ENCODE data around the gene GPN2. TPM values are rescaled to one million over a fixed set of nuclear protein-coding genes. Genes with fewer than 3 reads are reported as not detected.

Gene GPN2
- total and polyA plus RNA-seq, 4 donors, result 9.5 to 12.7 (median 10.4) TPM

DNA sequence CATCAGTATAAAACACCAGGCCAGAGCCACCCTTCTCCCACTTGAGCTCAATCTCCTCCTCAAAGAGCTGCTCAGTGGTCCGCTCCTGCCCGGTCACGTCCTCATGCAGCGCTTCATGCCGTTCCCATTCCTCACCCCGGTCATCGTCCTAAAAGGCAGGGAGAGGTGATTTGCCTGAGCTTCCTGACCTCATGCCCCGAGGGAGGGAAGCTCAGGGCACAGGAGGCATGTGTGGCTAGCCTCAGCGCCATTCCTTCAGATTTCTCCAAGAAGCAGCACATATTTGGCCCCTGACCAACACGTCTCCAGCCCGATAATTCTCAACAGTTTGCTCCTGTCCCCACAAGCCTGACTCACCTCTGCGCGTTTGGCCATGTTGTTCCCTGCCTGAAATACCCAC lies 4.2 kb upstream of the GPN2 start:
- 97% methylated on average over 13 of the region's 13 CpGs for WGBS
- TF ChIP-seq FOXA2 (IDR thresholded peaks at IDR 0.05) (no peak), EGR1 (IDR thresholded peaks at IDR 0.05; ENCODE audit: low read depth in 2 of 2) (no peak), NR2F2 (IDR thresholded peaks at IDR 0.05) (no peak), RAD21 (IDR thresholded peaks at IDR 0.05) (no peak), JUND (IDR thresholded peaks at IDR 0.05) (no peak), RXRA (IDR thresholded peaks at IDR 0.05) (no peak), YY1 (IDR thresholded peaks at IDR 0.05) (no peak)
- TF ChIP-seq, protein P1, sequence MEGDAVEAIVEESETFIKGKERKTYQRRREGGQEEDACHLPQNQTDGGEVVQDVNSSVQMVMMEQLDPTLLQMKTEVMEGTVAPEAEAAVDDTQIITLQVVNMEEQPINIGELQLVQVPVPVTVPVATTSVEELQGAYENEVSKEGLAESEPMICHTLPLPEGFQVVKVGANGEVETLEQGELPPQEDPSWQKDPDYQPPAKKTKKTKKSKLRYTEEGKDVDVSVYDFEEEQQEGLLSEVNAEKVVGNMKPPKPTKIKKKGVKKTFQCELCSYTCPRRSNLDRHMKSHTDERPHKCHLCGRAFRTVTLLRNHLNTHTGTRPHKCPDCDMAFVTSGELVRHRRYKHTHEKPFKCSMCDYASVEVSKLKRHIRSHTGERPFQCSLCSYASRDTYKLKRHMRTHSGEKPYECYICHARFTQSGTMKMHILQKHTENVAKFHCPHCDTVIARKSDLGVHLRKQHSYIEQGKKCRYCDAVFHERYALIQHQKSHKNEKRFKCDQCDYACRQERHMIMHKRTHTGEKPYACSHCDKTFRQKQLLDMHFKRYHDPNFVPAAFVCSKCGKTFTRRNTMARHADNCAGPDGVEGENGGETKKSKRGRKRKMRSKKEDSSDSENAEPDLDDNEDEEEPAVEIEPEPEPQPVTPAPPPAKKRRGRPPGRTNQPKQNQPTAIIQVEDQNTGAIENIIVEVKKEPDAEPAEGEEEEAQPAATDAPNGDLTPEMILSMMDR (IDR thresholded peaks at IDR 0.05; ENCODE audit: low read depth, low read length, missing input control), result no peak
- TF ChIP-seq, protein P2, sequence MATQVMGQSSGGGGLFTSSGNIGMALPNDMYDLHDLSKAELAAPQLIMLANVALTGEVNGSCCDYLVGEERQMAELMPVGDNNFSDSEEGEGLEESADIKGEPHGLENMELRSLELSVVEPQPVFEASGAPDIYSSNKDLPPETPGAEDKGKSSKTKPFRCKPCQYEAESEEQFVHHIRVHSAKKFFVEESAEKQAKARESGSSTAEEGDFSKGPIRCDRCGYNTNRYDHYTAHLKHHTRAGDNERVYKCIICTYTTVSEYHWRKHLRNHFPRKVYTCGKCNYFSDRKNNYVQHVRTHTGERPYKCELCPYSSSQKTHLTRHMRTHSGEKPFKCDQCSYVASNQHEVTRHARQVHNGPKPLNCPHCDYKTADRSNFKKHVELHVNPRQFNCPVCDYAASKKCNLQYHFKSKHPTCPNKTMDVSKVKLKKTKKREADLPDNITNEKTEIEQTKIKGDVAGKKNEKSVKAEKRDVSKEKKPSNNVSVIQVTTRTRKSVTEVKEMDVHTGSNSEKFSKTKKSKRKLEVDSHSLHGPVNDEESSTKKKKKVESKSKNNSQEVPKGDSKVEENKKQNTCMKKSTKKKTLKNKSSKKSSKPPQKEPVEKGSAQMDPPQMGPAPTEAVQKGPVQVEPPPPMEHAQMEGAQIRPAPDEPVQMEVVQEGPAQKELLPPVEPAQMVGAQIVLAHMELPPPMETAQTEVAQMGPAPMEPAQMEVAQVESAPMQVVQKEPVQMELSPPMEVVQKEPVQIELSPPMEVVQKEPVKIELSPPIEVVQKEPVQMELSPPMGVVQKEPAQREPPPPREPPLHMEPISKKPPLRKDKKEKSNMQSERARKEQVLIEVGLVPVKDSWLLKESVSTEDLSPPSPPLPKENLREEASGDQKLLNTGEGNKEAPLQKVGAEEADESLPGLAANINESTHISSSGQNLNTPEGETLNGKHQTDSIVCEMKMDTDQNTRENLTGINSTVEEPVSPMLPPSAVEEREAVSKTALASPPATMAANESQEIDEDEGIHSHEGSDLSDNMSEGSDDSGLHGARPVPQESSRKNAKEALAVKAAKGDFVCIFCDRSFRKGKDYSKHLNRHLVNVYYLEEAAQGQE (IDR thresholded peaks at IDR 0.05), result no peak
- TF ChIP-seq, protein P3, sequence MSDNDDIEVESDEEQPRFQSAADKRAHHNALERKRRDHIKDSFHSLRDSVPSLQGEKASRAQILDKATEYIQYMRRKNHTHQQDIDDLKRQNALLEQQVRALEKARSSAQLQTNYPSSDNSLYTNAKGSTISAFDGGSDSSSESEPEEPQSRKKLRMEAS (IDR thresholded peaks at IDR 0.05), result no peak
- no peak for DNase-seq (ENCODE audit: low spot score)

DNA sequence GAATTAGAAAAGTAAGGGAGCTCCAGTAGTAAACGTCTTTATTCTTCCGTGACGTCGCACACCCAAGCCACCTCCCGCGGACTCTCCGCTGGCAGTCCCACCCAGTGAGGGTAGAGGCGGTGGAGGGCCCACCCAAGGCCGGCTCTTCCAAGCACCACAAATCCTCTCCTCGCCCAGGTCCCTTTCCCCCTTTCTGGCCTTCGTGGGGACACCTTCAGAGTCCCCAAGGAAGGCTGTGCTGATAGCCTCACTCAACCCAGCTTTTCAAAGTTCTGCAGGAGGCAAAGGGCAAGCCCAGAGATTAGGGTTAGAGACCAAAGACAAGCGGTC lies 349 bp upstream of the GPN2 start:
- H3K4me3 ChIP-seq (ENCODE audit: low read depth in 1 of 3, low read length in 3 of 3), result peak overlapping the region; percentile 71 to 81 (median 75)
- peaks cover 1 to 20% (median 17%) of the 10 kb centered on the region in 4 donors for H3K4me1 ChIP-seq (ENCODE audit: control insufficient read depth in 4 of 4, insufficient read depth in 4 of 4, low read length in 3 of 4)
- H3K27ac ChIP-seq (ENCODE audit: low read depth in 1 of 2, low read length in 2 of 2), result peak overlapping the region; percentile 81 to 82
- H3K9ac ChIP-seq (ENCODE audit: low read depth in 1 of 2, low read length in 2 of 2), result peak overlapping the region; percentile 73 to 82
- DNase-seq (ENCODE audit: low spot score), result no peak
- WGBS, result 2% methylated on average over 12 of the region's 12 CpGs
- peaks cover 9 to 41% (median 30%) of the 10 kb centered on the region in 4 donors for H3K36me3 ChIP-seq (ENCODE audit: control insufficient read depth in 4 of 4, insufficient read depth in 3 of 4, low read depth in 1 of 4, low read length in 3 of 4)
- no peaks in the 10 kb centered on the region for H3K9me3 ChIP-seq (ENCODE audit: control insufficient read depth in 4 of 4, low read length in 3 of 4)
- peak in 1 of 2 donors; percentile 48 for TF ChIP-seq RXRA (IDR thresholded peaks at IDR 0.05)
- TF ChIP-seq HNF4A (conservative IDR thresholded peaks at IDR 0.05), result peak in 1 of 2 donors; percentile 7
- peak; percentile 4 for TF ChIP-seq TAF1 (conservative IDR thresholded peaks at IDR 0.05)
- no peak for TF ChIP-seq NR2F2 (IDR thresholded peaks at IDR 0.05)
- TF ChIP-seq HNF4G (IDR thresholded peaks at IDR 0.05), result no peak
- TF ChIP-seq, protein P2 (IDR thresholded peaks at IDR 0.05), result peak; percentile 1
- TF ChIP-seq EGR1 (IDR thresholded peaks at IDR 0.05; ENCODE audit: low read depth in 2 of 2), result peak in 1 of 2 donors; percentile 22
- H3K27me3 ChIP-seq (ENCODE audit: control insufficient read depth in 4 of 4, insufficient read depth in 4 of 4, low read length in 3 of 4), result no peaks in the 10 kb centered on the region

More for the DNA sequence above, 4.2 kb upstream of the GPN2 start:
- Histone ChIP-seq H3K27ac (ENCODE audit: low read depth in 1 of 2, low read length in 2 of 2) (no peak overlapping the region), H3K4me1 (ENCODE audit: control insufficient read depth in 4 of 4, insufficient read depth in 4 of 4, low read length in 3 of 4) (peaks cover 1 to 18% (median 15%) of the 10 kb centered on the region in 4 donors), H3K27me3 (ENCODE audit: control insufficient read depth in 4 of 4, insufficient read depth in 4 of 4, low read length in 3 of 4) (no peaks in the 10 kb centered on the region), H3K4me3 (ENCODE audit: low read depth in 1 of 3, low read length in 3 of 3) (no peak overlapping the region), H3K9me3 (ENCODE audit: control insufficient read depth in 4 of 4, low read length in 3 of 4) (no peaks in the 10 kb centered on the region), H3K36me3 (ENCODE audit: control insufficient read depth in 4 of 4, insufficient read depth in 3 of 4, low read depth in 1 of 4, low read length in 3 of 4) (peaks cover 8 to 40% (median 25%) of the 10 kb centered on the region in 4 donors), H3K9ac (ENCODE audit: low read depth in 1 of 2, low read length in 2 of 2) (no peak overlapping the region)
